Bronchial epithelial cell (primary cell): ENCODE results near the gene AMOTL2. TPM values are rescaled to one million over a fixed set of nuclear protein-coding genes. Genes with fewer than 3 reads are reported as not detected.

Experiments
- DNase-seq: peaks from one replicate; pipeline ENCODE4 v3.0.0-alpha.2; 2010; ENCODE audit warnings: low read depth
- FAIRE-seq: peaks from 2 replicates; lab custom pipeline; 2011; peaks lifted over from hg19 to GRCh38; lab: Jason Lieb, UNC
- H3K27me3 ChIP-seq: 2 replicates; pipeline ENCODE4 v1.5.1; 2011; ENCODE audit warnings: low read length; ENCODE audit not compliant: control insufficient read depth, insufficient read depth
- H3K36me3 ChIP-seq: 2 replicates; pipeline ENCODE4 v1.5.1; 2011; ENCODE audit warnings: low read length; ENCODE audit not compliant: control insufficient read depth, insufficient read depth
- H3K4me3 ChIP-seq: 2 replicates; pipeline ENCODE4 v1.5.1; 2011; ENCODE audit warnings: mild to moderate bottlenecking, low read depth, low read length, control low read depth
- total RNA-seq: library from RNA; depleted of rRNA; stranded (reverse); fragments of >200 nt; gene quantifications from 2 replicates; pipeline ENCODE4 v1.2.1, GENCODE V29; 2014
- TF ChIP-seq, protein P1 (sequence below): IDR thresholded peaks from 2 replicates; pipeline ENCODE4 v1.5.1; 2011; ENCODE audit warnings: mild to moderate bottlenecking, moderate library complexity, low read length, control low read depth, inconsistent platforms; ENCODE audit not compliant: insufficient read depth, severe bottlenecking

Gene AMOTL2
- total RNA-seq, 1 donor from 2014 or later = 54.2 TPM

DNA sequence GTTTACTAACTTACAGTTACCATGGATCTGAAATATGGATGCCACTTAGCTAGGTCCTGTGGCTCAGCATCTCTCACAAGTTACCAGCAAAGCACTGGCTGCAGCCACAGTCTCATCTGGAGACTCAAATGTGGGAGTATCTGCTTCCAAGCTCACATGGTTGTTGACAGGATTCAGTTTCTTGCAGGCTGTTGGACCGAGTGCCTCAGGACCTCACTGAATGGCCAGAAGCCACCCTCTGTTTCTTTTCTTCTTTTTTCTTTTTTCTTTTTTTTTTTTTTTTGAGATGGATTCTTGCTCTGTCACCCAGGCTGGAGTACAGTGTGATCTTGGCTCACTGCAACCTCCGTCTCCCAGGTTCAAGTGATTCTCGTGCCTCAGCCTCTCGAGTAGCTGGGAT is 20.1 kb upstream of the AMOTL2 start:
- TF ChIP-seq, protein P1, sequence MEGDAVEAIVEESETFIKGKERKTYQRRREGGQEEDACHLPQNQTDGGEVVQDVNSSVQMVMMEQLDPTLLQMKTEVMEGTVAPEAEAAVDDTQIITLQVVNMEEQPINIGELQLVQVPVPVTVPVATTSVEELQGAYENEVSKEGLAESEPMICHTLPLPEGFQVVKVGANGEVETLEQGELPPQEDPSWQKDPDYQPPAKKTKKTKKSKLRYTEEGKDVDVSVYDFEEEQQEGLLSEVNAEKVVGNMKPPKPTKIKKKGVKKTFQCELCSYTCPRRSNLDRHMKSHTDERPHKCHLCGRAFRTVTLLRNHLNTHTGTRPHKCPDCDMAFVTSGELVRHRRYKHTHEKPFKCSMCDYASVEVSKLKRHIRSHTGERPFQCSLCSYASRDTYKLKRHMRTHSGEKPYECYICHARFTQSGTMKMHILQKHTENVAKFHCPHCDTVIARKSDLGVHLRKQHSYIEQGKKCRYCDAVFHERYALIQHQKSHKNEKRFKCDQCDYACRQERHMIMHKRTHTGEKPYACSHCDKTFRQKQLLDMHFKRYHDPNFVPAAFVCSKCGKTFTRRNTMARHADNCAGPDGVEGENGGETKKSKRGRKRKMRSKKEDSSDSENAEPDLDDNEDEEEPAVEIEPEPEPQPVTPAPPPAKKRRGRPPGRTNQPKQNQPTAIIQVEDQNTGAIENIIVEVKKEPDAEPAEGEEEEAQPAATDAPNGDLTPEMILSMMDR = no peak
- DNase-seq (no peak), FAIRE-seq (no peak)
- Histone ChIP-seq H3K36me3 (no peaks in the 10 kb centered on the region), H3K27me3 (no peaks in the 10 kb centered on the region), H3K4me3 (no peak overlapping the region)

DNA sequence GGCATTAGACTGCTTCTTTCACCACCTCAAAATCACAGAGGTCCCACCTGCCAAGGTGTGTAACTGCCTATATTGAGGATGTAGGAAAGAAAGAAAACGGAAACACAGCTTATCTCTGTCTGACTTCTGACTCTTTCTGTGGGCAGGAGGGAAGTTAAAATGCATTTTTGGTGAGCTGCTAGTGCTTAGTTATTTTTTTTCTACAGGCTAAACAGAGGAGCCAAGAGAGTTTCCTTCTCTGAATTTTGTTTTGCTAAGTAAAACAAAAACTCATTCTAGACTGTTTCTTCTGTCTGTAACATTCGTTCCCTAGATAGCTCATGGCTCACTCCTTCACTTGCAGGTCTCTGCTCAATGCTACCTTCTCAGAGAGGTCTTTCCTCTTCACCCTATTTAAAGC is 18.8 kb upstream of the AMOTL2 start:
- TF ChIP-seq, protein P1 = no peak
- Histone ChIP-seq H3K36me3 (no peaks in the 10 kb centered on the region), H3K4me3 (no peak overlapping the region), H3K27me3 (no peaks in the 10 kb centered on the region)
- no peak for DNase-seq
- no peak for FAIRE-seq

DNA sequence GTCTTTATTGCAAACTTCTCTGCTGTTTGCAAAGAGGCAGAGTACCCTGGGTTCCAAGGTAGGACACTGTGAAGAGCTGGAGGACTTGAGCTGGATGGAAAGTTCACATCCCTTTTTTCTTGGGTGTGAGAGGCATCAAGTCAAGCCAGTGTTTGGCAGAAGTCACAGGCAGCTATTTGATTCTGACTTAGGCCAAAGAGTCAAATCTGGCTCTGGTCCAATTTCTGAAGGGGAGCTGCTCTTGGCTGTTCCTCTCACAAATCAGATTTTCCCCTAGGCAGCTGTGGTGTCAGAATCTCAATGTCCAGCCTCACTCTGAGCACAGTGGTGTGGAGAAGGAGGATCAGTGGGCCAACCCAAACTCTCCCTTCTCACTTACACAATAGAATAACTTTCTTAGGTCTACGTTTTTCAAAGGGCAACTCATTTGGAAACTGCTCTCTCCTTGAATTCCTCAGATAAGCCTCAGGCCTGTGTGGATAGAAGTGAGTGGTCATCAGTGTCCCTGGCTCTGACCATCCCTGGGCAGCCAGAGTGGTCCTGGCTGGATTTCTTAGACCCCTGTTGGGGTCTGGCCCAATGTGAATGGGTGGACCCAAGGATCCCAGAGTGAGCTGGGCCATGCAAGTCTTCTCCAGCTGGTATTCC is 18.2 kb upstream of the AMOTL2 start:
- Histone ChIP-seq H3K36me3 (no peaks in the 10 kb centered on the region), H3K27me3 (no peaks in the 10 kb centered on the region), H3K4me3 (no peak overlapping the region)
- TF ChIP-seq, protein P1 = no peak
- no peak for DNase-seq
- no peak for FAIRE-seq

DNA sequence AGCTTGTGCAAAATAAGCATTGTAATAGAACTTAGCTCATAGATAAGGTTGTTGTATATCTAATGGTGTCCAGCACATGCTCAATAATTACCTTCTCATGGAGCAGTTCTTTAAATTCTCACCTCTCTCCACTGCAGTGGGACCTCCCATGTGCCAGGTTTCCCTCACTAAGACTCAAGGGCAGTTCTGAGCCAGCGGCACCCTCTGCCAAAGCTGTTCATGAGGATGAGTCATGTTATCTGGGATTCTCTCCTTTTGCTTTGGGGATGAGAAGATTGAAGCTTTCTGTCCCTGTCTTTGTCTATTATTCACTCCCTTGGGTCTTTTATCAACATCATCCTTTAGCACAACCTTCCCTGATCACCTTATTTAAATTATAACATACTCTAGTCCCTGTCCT is 15.6 kb upstream of the AMOTL2 start:
- Histone ChIP-seq H3K4me3 (no peak overlapping the region), H3K27me3 (no peaks in the 10 kb centered on the region), H3K36me3 (no peaks in the 10 kb centered on the region)
- TF ChIP-seq, protein P1 = no peak
- FAIRE-seq (no peak), DNase-seq (no peak)

DNA sequence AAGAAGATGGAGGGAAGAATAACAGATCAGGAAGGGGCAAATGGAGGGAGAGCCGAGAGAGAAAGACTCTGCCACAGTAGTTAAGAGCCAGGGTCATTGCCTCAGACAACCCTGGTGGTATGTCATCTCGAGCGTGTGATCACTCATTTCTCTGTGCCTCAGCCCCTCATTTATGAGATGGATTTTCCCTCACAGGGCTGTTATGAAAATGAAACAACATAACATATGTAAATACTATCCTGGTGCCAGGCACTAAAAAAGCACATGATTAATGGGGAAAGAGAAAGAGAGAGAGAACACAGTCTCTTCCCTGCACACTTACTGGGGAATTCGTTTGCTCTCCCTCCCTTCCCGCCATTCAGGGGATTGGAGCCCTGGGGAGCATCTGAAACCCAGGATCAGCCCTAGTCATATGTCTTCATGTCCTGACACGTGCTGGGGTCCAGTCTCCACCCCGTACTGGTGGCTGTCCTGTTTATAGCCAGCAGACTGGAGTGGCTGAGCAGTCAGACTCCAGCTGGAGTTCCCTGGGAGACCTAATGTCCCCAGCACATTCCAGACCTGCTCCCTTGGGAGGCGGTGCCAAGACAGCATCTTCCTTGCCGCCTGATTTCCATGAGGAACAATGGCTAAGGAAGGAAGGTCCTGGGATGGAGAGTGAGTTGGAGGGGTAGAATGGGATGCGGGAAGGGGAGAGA is 14.7 kb upstream of the AMOTL2 start:
- FAIRE-seq (no peak), DNase-seq (no peak)
- TF ChIP-seq, protein P1 = no peak
- Histone ChIP-seq H3K27me3 (no peaks in the 10 kb centered on the region), H3K36me3 (no peaks in the 10 kb centered on the region), H3K4me3 (no peak overlapping the region)
